Gastroesophageal sphincter (tissue), 3 donors: ENCODE measurements around the gene SCAF8.

Experiments used
- CTCF ChIP-seq, 4 experiments: fragments of 200-600 bp in 2 of 4; fragments of 450-650 bp in 2 of 4; sonication (generic) in 1 of 4; IDR thresholded peaks; one replicate each; pipeline ENCODE4 v1.5.1; 2017 to 2019; ENCODE audit warnings: antibody characterized with exemption in 4 of 4, mild to moderate bottlenecking in 2 of 4, moderate library complexity in 2 of 4
- POLR2A ChIP-seq, 2 donors: fragments of 450-650 bp; IDR thresholded peaks; one replicate each; pipeline ENCODE4 v1.6.1; 2017; ENCODE audit warnings: antibody characterized with exemption in 2 of 2, mild to moderate bottlenecking in 2 of 2, moderate library complexity in 1 of 2
- POLR2AphosphoS5 ChIP-seq: sonication (generic); formaldehyde crosslinking; IDR thresholded peaks from one replicate; pipeline ENCODE4 v1.6.1; 2017; ENCODE audit warnings: antibody characterized with exemption

GRCh38 chr6:154868143-154868594, 135.0 kb downstream of the SCAF8 start:
- TF ChIP-seq CTCF (IDR thresholded peaks at IDR 0.05) (peak; percentile 63 to 72 (median 66)), POLR2AphosphoS5 (no peak), POLR2A (IDR thresholded peaks at IDR 0.05) (no peak)
